ENCODE measurements around the gene ADIPOR2.
"Not testable (repeated sequence)": the region's sequence is repeated elsewhere in the genome, so short reads cannot be mapped to it uniquely, and the experiment has no call there.

Gene ADIPOR2

DNA sequence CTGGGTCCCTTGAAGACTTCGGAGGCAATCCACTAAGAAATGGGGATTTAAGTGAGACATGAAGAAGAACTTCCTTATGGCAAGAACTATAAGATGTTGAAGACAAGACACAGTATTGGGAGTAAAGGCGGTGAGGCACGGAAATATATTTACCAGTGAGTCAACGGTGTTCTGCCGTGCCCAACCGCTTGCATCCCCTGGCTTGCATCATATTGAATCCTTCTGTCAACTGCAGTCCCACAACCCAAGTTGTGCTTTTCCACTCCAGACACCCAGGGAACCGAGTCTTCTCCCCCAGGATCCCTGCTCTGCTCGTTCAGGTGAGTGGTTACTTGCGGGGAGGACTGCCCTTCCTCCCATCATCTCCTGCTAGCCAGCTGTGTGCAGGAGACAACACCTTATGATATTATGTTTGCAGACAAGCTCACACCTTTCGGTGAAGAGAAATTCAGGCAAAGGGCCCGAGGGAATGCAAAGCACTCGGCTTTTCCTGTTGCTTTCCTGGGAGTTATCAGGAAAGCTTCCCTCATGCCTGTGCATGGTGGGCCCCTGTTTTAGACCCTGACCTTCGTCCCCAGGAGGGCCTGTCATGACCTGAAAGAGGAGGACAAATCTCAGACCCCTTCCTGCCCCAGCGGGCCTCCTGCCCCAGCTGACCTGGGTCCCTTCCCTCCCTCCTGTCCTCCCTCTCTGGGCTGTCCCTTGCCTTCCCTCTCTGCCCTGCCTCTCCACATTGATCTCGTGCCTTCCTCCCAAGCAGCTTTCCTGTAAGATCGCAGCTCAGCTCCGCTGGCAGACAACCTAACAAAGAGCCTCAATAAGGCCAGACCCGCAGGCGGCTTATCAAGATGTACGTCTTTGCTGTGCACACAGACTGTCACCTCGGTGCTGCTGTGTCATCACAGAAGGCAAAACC is 125.2 kb downstream of the ADIPOR2 start:
- no peak for DNase-seq (ENCODE audit: low read depth)

DNA sequence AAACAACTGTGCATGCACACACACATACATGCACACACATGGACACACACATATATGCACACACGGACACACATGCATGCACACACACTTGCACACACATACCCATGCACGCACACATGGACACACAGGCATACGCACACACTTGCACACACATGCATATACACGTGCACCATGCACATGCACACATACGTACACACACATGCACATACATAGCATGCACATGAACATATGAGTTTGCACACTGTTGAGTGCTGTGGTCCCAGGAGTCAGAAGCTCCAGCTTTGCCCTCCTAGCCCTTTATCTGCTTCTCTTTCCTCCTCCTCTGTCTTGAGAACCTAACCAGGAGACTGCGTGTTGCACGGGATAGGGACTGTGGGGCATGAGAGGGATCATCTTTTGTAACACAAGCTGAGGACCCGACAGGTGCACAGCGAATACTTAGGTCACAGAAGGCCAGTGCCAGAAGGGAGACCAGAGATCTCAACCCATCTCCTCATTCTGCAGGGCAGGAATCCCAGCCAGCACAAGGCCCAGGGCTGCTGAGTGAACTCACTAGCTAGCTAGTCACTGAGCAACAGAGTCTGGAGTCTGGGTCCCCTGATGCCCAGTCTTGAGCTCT is 126.0 kb downstream of the ADIPOR2 start:
- no peak for DNase-seq (ENCODE audit: low read depth)

DNA sequence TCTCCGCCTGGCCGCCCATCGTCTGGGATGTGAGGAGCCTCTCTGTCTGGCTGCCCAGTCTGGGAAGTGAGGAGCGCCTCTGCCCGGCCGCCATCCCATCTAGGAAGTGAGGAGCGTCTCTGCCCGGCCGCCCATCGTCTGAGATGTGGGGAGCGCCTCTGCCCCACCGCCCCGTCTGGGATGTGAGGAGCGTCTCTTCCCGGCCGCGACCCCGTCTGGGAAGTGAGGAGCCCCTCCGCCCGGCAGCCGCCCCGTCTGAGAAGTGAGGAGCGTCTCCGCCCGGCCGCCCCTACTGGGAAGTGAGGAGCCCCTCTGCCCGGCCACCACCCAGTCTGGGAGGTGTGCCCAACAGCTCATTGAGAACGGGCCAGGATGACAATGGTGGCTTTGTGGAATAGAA is 127.1 kb downstream of the ADIPOR2 start:
- DNase-seq (ENCODE audit: low read depth) = not testable (repeated sequence)

DNA sequence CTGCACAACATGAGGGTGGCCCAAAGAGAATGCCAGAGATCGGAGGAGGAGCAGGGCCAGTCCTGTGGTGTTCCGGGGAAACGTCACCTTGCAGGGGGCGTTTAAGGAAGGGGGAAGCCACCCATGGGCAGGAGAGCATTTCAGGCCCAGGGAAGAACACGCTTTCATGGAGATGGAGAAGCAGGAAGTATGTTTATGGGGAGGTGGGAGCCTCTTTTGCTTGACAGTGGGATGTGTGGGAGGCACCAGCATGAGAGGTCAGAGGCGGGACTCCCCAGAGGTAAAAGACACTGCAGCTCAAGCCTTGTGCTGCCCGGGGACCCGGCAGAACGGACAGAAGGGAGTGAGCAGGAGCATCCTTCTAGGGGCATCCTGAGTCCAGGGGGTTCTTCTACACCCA is 128.2 kb downstream of the ADIPOR2 start:
- DNase-seq (ENCODE audit: low read depth) = no peak

DNA sequence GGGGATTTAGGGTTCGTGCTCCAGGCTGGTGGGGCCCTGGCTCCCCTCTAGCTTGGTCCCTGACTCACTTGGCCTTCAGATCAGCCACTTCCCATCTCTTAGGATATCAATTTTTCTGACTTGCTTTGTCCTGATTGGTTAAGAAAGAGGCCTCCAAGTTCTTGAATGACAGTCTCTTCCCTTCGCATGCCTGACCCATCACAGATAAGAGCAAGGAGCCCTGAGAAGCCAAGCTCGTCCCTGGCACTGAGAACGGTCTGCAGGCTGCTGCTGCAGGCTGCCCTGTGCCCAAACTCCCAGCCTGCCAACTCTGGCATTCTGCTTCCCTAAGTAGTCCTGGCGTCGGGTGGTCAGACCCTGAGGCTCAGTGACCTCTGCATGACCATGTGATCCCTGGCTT is 128.7 kb downstream of the ADIPOR2 start:
- DNase-seq (ENCODE audit: low read depth) = no peak

DNA sequence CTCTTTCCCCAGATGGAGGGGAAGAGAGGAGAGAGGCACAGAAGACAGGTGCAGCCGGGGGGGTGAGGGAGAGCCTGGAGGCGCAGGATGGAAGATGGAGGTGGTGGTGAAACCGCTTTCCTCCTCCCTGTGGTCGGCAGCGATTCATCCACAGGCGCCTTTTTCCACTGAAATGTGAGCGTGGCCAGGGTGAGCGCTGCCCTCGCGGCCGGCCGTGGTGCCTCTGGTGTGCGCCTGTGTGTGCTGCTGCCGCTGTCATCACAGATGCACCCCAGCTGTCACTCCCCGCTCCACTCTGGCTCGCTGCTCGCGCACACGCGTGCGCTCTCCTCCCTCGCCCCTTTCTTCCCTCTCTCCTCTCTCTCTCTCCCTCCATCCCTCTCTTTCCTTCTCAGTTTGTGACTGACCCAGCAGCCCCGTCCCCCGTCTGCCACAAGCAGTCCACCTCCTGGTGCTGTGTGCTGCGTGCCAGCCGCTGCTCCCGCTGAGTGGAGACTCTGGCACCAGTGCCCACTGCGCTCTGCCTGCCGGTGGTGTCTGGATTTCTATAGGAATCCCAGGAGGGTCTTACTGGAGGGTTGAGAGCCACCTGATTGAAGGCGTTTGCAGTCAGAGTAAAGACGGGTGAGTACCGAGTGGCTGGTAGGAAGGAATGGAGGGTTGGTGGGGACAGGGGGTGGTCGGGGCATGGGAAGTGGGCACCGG is 129.5 kb downstream of the ADIPOR2 start, which contains the start of gene LRTM2:
LRTM2 (plus strand) TSS at position 375 of the 705 bp plus-strand sequence. CDS start 7,584 bp downstream, outside the sequence.
- no peak for DNase-seq (ENCODE audit: low read depth)

DNA sequence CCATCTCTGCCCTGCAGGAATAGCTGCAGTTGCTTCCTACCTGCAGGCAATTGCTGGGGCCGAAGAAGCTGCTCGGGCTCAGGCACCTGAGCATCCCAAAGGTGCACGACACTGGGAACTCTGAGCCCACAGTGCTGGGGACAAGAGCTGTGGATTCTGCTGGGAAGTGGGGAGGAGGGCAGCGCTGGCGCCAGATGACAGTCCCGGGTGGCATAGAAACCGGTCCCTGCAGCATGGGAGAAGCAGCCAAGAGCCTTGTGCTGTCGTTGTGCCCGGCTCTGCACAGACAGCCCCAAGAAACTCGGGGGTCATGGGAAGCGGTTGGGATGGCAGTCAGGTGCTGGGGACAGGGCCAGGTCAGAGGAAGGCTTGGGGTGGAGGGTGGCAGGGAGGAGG is 130.0 kb downstream of the ADIPOR2 start:
- DNase-seq (ENCODE audit: low read depth) = no peak

DNA sequence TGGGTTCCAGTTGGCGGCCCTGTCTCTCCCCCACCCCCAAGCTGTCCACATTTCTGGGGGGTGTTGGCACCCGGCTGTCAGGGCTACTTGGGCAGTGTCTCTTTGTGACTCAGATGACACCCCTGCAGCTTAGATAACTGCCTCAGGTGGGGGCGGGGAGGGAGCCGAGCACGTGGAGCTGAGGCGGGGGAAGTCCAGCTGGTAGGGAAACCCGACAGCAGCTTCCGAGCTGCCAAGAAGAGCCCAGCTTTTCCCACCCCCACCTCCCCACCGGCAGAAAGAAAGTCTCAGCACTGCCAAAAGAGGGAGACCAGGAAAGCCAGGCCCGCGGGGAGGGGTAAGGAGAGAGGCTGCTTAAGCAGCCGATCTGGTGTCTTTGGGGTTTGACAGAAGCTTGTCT is 130.9 kb downstream of the ADIPOR2 start:
- DNase-seq (ENCODE audit: low read depth) = no peak

DNA sequence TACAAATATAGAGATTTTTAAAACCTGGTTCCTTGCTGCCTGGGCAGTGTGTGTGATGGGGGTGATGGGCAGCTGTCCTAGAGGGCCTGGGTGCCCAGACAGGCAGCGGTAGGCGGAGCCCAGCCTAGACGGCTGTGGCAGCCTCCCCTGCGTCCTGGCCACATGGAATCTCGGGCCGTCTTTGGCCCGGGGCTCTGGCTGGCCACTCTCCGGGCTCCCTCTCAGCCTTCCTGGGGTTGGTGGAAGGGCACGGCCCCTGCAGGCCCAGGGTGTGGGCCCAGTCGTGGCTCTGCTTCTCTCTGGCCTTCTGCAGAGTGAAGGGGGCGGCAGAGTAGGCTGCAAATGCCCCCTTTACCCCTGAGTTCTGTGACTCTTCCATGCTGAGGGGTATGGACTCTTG is 131.8 kb downstream of the ADIPOR2 start:
- no peak for DNase-seq (ENCODE audit: low read depth)

DNA sequence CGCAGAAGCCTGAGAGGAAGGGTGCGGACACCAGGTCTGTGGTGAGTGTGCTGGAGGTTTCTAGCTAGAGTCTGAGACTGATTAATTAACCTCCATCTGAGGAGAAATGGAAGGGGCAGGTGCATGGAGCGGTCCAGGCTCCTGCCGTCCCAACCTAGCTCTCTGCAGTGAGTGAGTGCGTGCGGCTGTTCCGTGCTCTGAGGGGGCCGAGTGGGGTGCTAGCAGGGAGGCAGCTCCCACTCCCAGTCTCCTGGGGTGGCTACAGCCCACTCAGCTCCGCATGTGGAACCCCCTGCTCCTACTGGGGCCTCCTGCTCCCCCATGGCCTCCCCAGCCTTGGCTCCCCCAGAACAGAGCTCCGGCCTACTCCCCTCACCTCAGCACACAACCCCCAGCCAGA is 132.4 kb downstream of the ADIPOR2 start:
- no peak for DNase-seq (ENCODE audit: low read depth)

DNA sequence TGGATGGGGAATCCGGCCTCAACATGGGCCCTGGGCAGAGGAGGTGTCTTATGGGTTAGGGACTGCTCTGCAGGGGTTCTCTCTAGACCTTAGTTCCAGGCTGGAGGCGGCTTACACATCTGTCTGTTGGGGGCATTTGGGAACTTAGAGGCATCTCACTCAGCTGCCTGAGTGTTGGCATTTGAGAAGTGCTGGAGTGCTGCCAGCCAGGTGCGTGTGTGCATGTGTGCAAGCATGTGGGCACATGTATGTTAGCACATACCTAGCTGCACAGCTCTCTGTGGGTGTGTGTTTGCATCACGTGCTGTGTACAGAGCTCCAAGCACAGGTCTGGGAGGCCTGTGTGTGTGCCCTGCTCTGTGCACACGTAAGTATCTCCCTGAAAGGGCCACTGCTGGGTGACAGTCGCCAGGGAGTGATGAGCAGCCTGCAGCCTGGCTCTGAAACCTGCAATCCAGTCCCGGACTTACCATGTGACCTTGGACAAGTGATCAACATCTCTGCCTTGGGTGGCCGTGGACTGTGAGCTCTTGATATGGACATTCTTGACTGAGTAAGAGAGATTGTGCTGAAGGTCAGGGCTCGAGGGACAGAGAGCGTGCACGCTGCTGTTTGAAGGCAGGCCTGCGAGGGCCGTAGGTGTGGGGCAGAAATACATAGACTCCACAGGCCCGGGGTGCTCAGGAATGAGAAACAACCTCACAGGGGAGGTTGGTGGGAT is 134.7 kb downstream of the ADIPOR2 start:
- no peak for DNase-seq (ENCODE audit: low read depth)

DNA sequence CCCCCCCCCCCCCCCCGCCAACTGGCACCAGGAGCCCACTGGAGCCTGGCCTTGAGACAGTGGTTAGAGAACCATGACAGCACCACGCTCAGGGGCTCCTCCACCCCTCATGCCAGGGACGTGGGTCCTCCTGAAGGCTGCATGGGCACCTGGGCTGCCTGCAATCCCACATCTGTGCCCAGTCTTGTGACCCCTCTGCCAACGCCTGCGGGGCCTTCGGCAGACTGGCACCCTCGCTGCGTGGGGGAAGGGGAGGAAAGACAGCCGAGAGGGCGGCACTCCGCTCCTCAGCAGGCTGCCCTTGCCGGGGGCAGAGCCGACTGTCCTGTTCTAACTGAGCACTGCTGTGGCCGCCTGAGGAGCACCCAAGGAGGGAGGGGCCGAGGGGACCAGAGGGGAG is 135.5 kb downstream of the ADIPOR2 start:
- no peak for DNase-seq (ENCODE audit: low read depth)

DNA sequence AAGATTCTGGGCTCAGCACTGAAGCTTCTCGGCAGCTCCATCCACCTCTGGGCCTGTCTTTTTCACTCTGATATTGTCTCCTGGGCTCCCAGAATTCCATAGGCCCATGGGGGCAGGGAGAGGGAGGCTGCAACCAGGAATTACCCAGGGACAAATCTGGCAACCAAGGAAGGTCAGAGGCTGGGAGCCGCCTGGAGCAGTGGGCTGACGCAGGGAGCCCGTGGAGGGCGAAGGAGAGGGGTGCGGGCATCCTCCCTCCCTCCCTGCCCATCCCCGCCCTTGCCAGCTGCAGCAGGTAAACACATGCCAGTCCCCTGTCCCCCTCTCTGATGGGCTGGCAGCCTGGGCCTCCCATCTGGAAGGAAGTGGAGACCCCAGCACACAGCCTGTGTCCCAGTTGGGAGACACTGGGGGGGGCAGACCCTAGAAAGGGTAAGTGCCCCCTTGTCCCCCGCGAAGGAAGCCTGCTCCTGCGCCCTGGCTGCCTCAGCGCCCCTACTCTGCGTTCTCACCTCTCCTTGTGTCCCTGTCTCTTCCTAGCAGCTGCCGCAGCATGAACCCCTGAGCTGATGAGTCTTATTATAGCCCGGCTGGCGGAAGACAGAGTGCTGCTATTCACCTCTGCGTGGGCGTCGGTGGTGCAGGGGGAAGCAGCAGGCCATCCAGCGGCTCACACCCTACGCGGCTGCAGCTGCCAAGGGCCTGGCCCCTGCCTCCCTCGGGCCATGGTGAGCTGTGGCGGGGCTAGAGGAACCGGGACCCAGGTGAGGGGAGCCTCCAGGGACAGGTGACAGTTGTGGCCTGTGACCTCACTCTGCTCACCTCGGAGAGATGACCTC is 136.2 kb downstream of the ADIPOR2 start:
- DNase-seq (ENCODE audit: low read depth) = no peak

DNA sequence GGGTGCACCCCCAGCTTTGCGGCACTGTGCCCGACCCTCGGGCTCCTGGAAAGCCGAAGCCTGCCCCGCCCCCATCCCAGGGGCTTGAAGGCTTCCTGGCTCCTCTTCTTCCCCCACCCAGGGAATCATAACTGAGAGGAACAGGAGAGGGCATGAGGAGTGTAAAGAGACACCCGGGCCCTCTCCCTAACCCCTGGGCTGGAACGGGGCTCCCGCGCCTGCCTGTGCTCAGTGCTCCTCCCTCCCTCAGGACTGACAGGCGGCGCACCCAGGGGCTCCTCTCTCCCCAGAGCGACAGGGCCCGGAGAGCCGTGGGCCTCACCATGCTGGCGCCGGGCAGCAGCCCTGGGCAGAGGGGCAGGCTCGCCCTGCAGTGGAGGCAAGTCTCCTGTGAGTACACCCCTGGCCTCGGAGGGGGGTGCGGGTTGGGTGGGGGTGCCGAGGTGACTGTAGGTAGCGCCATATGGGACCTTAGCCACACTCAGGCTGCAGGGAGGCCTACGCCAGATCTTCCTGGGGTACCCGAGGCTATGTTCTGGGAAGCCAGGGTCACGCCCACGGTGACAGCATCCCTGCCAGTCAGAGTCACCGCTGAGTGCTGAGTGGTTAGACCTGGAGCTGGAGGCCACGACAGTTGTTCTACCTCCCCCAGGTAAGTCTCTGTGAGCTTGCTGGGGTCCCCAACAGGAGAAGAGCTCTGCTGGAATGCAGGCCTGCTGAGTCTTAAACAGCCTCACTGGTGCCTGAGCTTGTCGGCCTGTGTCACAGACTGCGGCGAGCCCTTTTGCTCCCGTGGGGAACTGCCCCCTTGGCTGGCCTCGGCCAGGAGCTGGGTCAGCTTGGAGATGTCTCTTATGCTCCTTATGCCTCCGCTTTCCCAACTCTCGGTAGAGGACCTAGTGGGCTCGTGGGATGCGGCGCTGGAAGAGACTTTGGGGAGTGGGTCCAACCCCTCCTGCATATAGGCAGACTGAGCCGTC is 137.2 kb downstream of the ADIPOR2 start:
- no peak for DNase-seq (ENCODE audit: low read depth)

DNA sequence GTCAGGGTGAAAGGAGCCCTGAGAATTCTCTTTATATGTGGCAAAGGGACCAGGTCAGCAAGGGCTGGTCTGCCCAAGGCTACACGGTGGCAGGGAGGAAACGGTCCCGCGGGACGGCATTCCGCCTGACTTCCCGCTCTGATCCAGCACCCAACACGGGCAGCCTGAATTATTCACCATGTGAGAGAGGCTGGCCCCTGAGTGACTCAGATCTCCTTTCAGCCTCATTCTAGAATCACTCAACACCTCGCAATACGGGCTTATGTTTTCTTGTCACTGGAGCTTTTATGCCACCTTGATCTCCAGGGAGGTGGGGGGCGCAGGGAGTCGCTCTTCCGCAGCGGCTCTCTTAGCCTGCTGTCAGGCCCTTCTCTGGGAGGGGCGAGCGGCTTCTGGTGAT is 138.0 kb downstream of the ADIPOR2 start:
- DNase-seq (ENCODE audit: low read depth) = no peak

DNA sequence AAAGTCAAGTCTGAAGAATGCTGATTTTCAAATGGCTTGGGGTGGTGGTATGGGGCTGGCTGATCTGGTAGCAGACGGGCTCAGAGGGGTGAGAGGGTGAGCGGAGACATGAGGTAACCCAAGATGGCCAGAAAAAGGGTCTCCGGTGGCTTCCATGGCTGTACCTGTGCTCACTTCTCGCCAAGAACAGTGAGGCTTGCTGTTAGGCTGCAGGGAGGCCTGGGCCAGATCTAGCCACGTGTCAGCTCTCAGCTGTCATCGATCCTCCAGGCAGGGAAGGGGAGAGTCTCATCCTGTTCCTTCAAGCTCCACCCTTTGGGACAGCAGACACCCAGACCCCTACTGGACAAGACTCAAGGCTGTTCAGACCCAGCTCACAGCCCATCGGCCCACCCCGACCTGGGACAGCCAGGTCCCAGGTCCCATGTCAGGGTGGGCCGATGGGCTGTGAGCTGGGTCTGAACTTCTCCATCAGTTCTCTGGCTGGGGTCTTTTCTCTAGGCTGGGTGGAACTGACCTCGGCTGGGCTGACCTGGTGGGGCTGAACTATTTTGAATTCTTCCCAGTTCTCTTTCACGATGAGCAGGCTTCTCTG is 138.5 kb downstream of the ADIPOR2 start:
- no peak for DNase-seq (ENCODE audit: low read depth)

DNA sequence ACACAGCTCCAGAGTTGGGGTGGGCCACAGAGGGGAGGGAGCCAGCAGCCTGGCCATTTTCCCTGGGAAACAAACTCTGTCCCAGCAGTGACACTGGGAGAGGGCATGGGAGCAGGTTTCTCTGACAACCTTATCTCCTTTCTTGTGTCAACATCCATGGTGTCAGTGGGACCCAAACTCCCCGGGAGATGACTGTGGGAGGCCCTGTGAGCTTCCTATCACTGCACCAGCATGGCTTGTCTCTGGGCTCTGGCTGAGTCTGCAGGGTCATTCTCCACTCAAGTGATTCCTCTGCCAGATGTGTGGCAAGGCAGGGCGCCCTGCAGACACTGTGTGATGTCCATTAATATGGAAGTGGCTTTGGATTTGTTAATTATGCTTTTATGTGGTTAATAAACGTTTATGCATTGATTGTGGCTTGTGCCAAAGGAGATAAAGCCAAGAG is 139.6 kb downstream of the ADIPOR2 start:
- DNase-seq (ENCODE audit: low read depth) = no peak

DNA sequence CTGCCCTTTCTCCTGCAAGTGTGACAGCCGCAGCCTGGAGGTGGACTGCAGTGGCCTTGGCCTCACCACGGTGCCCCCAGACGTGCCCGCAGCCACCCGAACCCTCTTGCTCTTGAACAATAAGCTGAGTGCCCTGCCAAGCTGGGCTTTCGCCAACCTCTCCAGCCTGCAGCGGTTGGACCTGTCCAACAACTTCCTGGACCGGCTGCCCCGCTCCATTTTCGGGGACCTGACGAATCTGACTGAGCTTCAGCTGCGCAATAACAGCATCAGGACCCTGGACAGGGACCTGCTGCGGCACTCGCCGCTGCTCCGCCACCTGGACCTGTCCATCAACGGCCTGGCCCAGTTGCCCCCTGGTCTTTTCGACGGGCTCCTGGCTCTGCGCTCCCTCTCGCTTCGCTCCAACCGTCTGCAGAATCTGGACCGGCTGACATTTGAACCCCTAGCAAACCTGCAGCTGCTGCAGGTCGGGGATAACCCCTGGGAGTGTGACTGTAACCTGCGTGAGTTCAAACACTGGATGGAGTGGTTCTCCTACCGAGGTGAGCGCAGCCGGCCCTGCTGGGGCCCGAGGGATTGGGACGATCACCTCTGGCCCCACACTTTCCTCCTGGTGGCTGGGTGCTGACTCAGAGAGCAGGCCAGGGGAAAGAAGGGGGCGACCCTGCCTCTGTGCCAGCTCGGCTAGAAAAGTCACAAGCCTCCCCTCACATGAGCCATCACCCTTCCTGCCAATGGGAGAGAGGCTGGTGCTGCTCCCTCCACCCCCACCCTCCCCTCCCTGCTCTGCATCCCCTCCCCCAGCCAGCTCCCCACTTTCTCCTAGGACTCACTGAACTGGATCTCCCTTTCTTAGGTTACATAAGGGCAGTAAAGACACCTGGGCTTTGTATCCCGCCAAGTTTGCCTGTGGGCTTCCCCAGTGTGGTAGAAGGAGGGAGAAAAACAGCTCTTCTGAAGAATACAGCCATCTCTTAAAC is 140.4 kb downstream of the ADIPOR2 start:
- no peak for DNase-seq (ENCODE audit: low read depth)
